B cell (primary cell): ENCODE measurements around the gene GGA2.

Experiments
- CTCF ChIP-seq: fragments of 200-600 bp; IDR thresholded peaks from one replicate; pipeline ENCODE4 v1.8.0; 2022; ENCODE audit warnings: antibody characterized with exemption, mild to moderate bottlenecking
- EZH2 ChIP-seq: IDR thresholded peaks from 2 replicates; pipeline ENCODE4 v1.6.1; 2012; ENCODE audit warnings: borderline replicate concordance, low read depth, mild to moderate bottlenecking, moderate library complexity, low read length; ENCODE audit not compliant: insufficient read depth, poor library complexity, severe bottlenecking

- TF ChIP-seq CTCF (no peak), EZH2 (no peak)
Observed at GRCh38 chr16:23484510-23485256, 25.6 kb downstream of the GGA2 start.
